ENCODE measurements around the gene PI4KA.

DNA sequence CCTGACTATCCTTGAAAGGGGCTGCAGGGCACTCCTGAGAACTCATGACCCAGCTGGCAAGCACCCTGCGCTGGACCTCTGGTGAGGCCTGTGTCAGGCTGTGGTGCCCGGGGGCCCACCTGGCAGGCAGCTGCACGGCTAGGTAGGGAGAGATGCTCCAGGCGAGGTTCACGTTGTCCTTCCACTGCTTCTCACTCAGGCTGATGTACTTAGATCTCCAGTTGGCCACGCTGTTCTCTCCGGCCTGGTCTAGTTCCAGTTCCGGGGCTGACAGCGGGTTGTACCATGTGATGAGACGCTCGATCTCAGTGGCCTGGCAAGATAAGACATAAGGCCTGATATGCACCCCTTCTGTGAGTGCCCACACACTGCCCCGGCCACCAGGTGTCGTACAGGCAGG lies 129.4 kb downstream of the PI4KA start:
- TF ChIP-seq, protein P1, sequence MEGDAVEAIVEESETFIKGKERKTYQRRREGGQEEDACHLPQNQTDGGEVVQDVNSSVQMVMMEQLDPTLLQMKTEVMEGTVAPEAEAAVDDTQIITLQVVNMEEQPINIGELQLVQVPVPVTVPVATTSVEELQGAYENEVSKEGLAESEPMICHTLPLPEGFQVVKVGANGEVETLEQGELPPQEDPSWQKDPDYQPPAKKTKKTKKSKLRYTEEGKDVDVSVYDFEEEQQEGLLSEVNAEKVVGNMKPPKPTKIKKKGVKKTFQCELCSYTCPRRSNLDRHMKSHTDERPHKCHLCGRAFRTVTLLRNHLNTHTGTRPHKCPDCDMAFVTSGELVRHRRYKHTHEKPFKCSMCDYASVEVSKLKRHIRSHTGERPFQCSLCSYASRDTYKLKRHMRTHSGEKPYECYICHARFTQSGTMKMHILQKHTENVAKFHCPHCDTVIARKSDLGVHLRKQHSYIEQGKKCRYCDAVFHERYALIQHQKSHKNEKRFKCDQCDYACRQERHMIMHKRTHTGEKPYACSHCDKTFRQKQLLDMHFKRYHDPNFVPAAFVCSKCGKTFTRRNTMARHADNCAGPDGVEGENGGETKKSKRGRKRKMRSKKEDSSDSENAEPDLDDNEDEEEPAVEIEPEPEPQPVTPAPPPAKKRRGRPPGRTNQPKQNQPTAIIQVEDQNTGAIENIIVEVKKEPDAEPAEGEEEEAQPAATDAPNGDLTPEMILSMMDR (conservative IDR thresholded peaks at IDR 0.05; ENCODE audit: low read depth, low read length): no peak
- no peak for TF ChIP-seq EZH2 (IDR thresholded peaks at IDR 0.05; ENCODE audit: borderline replicate concordance, low read depth, low read length, poor library complexity, severe bottlenecking)
